Activated CD8-positive, alpha-beta memory T cell treated with anti-CD3 and anti-CD28 coated beads, Interleukin-2, amount 50 U/mL, for 48 hours (primary cell): ENCODE measurements around the gene ABCD2.
"Not testable (repeated sequence)": the region's sequence is repeated elsewhere in the genome, so short reads cannot be mapped to it uniquely, and the experiment has no call there.

Source experiments
- DNase-seq: peaks from one replicate; pipeline ENCODE4 v3.0.0-alpha.2; 2020

The ABCD2 gene

DNA sequence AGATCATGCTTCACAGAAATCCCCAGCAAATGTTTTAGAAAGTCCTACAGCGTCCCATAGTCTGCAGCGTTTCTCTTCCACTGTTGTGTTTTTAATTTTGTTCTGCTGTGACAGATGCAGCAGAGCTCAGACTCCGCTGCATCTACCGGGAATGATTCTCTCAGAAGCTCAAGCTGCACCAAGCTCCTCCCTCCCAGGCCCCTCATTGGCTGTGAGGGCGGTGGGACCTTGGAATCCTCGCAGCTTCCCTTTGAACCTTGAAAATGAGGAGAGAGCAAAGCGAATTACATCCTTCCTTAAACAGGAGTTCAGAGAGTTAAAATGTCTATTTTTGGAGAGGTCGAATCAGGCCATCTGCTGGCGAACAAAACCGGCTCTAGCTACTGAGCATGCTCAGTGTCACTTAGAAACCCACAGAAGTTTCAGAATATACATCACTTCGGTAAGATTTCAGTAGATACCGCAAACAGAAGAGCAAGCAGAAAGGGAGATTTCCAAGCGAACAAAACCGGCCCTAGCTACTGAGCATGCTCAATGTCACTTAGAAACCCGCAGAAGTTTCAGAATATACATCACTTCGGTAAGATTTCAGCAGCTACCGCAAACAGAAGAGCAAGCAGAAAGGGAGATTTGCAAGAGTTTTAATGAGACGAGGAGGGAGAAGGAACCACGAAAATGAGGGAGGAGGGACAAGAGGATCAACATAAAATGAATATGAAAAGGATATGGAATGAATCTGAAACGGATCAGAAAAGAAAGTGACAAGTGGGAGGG, at the start of gene ABCD2:
Gene ABCD2, minus strand, starts transcription at position 144 of the 774 bp plus-strand sequence. CDS start 188 bp downstream, outside the sequence.
- DNase-seq: peak; percentile 82

DNA sequence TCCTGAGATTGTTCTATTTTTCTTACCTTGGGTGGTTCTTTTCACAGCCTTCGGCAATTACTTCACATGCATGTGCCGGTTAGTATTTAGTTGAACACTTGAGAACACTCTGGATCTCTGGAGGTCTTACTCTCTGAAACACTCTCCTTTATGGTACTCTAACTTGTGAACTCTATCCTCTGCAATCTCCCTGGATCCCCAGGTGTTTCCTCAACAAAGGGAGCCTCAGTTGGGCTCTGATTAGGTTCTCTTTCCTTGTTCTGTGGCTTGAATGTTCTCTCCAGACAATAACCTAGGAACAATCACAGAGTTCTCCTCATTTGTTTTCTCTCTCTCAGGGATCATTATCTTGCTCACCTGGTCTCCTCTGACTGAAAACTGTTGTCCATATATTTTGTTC, 40.5 kb upstream of the ABCD2 start:
- DNase-seq: no peak

GRCh38 chr12:39647383-39647782, 27.8 kb upstream of the ABCD2 start:
- DNase-seq: no peak

DNA sequence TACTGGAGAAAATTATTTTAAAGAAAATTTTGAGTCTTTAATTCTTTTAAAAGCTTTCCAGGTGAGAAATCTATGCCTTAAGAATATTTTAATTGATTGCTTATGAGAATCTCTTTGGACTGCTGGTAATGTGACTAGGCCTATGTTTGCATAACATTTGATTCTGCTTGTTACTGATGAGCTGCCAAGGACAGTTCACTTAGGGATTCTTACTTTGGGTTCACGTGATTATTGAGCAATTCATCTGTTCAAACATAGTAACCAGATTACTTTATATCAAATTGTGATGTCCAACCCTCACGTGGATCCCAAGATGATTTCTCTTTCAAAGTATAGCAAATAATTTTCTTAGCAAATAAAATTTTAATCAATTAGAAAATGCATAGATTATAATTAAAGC, 27.4 kb upstream of the ABCD2 start:
- no peak for DNase-seq

DNA sequence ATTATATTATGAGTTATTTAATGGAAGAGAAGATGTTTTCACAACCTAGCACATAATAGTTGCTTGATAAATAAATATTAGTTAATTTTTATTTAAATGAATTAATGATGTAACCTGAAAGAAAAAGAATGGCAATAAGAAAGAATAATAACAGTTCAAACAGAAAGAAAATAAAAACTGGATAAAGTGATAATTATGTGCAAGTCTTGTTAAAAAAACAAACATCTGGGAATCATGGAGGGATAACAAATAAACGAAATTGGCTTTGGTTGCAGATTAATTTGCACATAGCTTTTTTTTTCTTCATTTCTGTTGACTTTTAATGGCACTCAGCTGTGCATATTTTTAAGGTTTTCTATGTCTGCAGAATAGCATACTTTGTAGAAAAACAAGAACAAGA, 23.4 kb upstream of the ABCD2 start:
- no peak for DNase-seq

DNA sequence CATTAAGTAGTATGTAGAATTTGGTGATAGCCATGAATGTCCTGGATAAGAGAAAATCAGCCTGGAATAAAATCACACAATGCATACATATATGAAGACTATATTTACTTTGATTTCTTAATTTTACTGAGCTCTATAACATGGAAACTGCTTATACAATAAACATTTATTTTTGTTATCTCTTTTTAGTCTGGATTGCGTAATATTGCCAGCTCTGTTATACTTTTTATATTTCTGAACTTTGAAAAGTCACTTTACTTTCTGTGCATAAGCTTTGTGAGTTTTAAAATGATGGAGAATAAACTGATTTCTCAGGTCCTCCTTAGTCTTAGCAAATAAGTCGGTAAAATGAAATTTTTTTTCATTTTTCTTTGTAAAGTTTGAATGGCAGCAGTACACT, 19.2 kb upstream of the ABCD2 start:
- DNase-seq: no peak

DNA sequence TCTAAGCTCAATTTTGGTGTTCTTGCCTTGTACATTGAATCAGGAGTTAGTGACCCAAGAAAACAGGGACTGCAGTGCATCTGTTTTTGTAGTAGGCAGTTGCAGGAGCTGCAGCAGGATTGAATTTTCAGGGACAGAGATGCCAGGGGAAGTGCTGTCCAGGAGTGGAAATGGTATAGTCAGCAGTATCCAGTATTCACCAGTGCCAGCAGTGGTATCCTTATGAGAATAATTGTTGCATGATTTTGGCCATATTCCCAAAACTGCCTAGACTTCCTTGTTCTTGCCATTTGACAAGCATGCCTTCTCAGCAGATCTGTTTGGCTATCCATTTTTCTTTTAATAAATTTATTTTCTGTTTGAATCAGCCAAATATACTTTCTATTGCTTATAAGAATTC, 18.6 kb upstream of the ABCD2 start:
- no peak for DNase-seq

GRCh38 chr12:39632670-39633069, 13.1 kb upstream of the ABCD2 start:
- DNase-seq: no peak

DNA sequence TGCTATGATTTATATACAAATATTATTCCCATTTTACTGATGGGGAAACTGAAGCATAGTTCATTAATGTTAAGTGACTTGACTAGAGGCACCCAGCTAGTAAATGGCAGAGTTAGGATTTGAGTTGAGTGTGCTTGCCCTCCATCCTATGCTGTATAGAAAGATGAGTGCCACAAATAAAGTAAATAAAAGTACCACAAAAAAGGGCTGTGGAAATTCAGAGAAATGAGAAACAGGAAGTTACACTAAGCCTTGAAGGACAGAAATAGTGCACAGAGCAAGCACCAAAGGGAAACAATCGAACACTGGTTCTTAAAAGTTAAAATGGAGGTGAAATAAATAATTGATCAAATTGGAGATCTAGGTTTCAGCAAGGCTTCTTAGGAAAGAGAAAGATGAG, 9.2 kb upstream of the ABCD2 start:
- no peak for DNase-seq

DNA sequence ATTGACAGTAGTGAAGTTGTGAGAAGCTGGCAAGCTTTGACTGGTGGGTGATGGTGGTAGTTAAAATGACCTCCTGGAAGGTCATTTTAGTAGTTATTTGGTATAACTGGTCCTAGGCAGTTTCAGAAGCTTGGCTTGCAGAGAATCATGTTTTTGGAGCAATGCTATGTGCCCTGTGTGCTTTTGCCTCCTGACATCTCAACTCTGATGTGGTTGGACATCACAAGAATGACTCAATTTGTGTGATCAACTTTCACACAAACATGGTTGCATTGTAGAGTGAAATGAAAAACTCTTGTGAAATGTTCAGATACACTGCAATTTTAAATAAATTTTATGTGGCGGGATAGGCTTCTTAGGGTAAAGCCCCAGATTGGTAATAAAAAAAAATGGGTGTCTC, 8.3 kb upstream of the ABCD2 start:
- DNase-seq: no peak

DNA sequence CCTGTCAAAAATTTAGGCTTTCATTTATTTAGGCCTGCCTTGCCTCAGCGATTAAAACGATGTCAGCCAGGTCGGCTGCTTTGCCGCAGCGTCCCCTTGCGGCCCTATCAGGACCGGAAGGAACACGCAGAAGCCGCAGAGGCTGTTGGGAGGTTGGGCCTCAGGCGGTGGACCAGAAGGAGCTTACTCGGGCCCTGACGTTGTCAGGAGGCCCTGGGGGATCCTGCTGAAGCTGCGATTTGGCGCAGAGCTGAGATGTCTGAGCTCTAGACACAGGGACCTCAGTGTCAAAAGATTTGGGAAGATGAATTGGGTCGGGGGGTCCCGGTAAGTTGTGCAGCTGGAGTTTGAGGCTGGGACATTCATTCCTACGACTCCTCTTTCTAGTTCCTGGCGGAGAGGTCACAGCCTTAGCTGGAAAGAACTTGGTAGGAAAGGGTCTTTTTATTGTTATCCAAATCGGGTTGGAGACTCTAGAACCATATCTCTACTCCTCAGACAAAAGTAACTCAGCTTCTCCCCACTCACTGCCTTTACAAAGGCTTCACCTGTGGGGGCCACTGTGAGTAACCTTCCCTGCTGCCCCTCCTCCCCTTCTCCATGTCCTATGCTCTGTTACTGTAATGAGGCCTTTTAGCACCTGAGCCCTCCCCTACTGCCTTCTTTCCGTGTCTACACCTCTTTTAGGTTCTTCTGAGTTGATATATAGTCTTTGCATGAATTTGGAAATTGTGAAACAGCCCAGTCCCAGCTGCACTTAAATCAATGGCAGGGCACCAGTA, 6.6 kb upstream of the ABCD2 start:
- no peak for DNase-seq

- no peak for DNase-seq
Measured at GRCh38 chr12:39623919-39624318, 4.3 kb upstream of the ABCD2 start.

- DNase-seq: not testable (repeated sequence)
Measured at GRCh38 chr12:39623160-39623559, 3.6 kb upstream of the ABCD2 start.

DNA sequence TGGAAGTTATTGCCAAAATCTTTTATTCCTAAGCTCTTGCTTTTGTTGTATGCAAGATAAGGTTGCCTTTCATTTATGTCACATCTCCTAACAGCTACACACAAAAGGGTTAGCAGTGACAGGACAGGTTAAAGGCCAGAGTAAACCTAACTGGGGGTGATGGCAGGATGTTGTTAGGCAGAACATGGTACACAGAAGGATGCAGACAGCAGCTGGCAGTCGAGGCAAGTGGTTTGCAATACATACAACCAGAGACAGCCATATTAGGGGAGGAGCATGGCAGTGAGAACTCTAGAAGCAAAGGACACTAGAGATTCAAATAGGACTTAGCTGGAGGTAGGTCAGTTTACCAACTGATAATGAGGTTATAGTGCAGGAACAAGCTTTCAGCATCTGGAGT, 2.7 kb upstream of the ABCD2 start:
- DNase-seq: no peak

GRCh38 chr12:39621670-39622069, 2.1 kb upstream of the ABCD2 start:
- no peak for DNase-seq

DNA sequence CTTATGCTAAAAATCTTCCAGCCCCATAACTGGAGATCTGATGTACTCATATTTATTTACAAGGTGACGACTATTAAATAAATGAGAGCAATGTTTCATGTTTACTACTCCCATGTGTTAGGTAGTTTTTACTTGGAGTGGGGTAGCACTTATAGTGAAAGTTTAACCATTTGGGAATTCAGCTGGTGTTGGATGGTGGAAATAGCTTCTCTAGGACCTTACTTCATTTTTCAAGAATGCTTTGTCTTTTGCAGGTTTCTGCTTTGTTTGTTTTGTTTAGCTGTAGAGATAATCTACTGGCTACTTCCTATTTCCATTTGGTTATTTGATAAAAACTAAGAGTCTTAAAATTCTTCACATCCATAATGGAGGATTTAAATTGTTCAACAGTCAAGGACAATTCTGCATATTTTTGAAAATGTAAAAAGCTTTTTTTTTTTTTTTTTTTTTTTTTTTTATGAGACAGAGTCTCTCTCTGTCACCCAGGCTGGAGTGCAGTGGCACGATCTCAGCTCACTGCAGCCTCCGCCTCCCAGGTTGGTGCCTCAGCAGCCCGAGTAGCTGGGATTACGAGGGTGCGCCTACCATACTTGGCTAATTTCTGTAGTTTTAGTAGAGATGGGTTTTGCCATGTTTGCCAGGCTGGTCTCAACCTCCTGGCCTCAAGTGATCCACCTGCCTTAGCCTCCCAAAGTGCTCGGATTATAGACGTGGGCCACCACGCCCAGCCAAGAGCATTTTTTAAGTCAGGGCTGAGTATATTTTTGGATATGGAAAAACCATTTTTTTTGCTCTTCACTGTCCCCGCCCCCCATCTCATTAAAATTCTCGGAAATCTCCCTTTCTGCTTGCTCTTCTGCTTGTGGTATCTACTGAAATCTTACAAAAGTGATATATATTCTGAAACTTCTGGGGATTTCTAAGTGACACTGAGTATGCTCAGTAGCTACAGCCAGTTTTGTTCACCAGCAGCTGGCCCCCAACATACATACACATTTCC, 1.4 kb upstream of the ABCD2 start:
- peak; percentile 76 for DNase-seq

DNA sequence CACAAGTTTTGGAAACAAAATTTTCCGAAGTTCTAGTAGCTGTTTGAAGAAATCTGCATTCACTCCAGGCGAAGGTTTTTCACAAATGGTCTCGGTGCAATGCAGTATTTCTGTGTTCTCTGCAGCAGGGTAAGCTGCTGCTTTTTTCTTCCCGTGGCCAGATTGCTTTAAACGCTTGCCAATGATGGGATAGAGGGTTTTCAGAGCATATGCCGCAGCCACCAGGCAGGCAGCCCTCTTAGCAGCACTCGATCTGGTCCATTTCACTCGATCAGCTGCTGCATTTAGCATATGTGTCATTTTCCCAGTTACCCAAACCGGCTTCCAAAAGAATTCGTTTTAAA, 315 bp downstream of the ABCD2 start:
- no peak for DNase-seq

GRCh38 chr12:39618701-39619100, 902 bp downstream of the ABCD2 start:
- no peak for DNase-seq

- DNase-seq: no peak
Measured at GRCh38 chr12:39617887-39618286, 1.7 kb downstream of the ABCD2 start.

- DNase-seq: no peak
Measured at GRCh38 chr12:39616666-39617065, 2.9 kb downstream of the ABCD2 start.

- DNase-seq: no peak
Measured at GRCh38 chr12:39616251-39616650, 3.4 kb downstream of the ABCD2 start.

DNA sequence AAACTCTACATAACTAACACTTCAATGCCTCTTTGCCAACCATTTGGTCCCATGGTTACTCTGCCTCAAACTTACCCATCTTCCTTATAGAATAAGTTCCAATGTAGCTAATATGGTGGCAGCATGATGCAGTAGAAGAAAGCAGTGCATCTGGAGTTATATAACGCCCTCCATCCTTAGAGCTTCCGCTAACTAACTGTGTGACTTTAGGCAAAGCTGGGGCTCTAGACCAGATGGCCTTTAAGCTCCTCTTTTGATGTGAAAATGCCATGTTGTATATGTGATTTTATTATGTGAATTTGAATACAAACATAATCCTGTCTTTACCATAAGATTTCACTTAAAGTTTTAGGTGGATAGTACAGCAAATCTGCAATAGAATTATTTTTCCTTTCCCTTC, 6.1 kb downstream of the ABCD2 start:
- no peak for DNase-seq

DNA sequence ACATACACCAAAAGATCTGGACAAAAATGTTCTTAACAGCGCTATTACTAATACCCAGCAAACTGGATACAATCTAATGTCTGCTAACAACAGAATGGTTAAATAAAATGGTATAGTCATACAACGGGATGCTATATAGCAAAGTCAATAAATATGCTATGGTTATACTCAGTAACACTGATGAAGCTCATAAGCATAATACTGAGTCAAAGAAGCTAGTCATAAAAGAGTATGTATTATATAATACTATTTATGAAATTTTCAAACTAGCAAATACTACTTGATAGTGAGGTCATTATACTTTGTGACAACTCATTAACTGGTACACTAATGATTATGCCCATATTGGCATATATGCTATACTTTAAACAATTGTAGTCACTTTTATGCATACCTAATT, 7.4 kb downstream of the ABCD2 start:
- DNase-seq: no peak
